ENCODE measurements around the gene ZFPM1.

Gene ZFPM1

DNA sequence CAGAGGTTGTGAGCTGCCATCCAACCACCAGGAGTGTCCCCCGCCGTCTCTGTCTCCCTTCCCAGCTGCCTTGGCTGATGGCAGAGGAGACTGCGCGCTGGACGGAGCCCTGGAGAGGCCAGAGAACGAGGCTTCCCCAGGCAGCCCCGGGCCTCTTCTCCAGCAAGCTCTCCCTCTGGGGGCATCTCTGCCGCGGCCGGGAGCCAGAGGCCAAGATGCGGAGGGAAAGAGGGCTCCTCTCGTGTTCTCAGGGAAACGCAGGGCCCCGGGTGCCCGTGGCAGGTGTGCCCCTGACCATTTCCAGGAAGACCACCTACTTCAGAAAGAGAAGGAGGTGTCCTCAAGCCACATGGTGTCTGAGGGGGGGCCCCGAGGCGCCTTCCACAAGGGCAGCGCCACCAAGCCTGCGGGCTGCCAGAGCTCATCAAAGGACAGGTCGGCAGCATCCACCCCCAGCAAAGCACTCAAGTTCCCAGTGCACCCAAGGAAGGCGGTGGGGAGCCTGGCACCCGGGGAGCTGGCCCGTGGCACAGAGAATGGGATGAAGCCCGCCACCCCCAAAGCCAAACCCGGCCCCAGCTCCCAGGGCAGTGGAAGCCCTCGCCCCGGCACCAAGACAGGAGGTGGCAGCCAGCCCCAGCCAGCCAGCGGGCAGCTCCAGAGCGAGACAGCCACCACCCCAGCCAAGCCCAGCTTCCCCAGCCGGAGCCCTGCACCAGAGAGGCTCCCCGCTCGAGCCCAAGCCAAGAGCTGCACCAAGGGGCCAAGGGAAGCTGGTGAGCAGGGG is 14.8 kb upstream of the ZFPM1 start:
- no peak overlapping the region for H3K27ac ChIP-seq
- H3K36me3 ChIP-seq (ENCODE audit: control insufficient read depth, insufficient read depth, low read length): no peaks in the 10 kb centered on the region
- TF ChIP-seq, protein P1, sequence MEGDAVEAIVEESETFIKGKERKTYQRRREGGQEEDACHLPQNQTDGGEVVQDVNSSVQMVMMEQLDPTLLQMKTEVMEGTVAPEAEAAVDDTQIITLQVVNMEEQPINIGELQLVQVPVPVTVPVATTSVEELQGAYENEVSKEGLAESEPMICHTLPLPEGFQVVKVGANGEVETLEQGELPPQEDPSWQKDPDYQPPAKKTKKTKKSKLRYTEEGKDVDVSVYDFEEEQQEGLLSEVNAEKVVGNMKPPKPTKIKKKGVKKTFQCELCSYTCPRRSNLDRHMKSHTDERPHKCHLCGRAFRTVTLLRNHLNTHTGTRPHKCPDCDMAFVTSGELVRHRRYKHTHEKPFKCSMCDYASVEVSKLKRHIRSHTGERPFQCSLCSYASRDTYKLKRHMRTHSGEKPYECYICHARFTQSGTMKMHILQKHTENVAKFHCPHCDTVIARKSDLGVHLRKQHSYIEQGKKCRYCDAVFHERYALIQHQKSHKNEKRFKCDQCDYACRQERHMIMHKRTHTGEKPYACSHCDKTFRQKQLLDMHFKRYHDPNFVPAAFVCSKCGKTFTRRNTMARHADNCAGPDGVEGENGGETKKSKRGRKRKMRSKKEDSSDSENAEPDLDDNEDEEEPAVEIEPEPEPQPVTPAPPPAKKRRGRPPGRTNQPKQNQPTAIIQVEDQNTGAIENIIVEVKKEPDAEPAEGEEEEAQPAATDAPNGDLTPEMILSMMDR (IDR thresholded peaks at IDR 0.05): no peak
- H3K27me3 ChIP-seq (ENCODE audit: control insufficient read depth, insufficient read depth, low read length): no peaks in the 10 kb centered on the region
- no peak overlapping the region for H3K9ac ChIP-seq
- H3K4me2 ChIP-seq (ENCODE audit: low read length): no peak overlapping the region
- no peak overlapping the region for H3K4me3 ChIP-seq (ENCODE audit: low read depth, low read length)
- no peaks in the 10 kb centered on the region for H3K79me2 ChIP-seq
- H3K4me1 ChIP-seq: peaks cover 4% of the 10 kb centered on the region
- no peaks in the 10 kb centered on the region for H3K9me3 ChIP-seq (ENCODE audit: control insufficient read depth, low read length)
- no peak overlapping the region for H2AFZ ChIP-seq

DNA sequence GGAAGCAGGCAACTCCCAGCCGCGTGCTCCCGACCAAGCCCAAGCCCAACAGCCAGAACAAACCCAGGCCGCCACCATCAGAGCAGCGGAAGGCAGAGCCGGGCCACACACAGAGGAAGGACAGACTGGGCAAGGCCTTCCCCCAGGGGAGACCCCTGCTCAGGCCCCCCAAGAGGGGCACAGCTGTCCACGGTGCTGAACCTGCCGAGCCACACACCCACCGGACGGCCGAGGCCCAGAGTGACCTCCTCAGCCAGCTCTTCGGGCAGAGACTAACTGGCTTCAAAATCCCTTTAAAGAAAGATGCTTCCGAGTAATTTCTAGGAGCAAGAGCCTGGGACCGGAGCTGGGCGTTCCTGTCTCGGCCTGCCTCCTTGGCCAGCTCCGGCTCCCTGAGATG is 14.1 kb upstream of the ZFPM1 start:
- H3K79me2 ChIP-seq: no peaks in the 10 kb centered on the region
- no peak overlapping the region for H3K9ac ChIP-seq
- H3K27ac ChIP-seq: no peak overlapping the region
- no peaks in the 10 kb centered on the region for H3K9me3 ChIP-seq (ENCODE audit: control insufficient read depth, low read length)
- no peak overlapping the region for H3K4me3 ChIP-seq (ENCODE audit: low read depth, low read length)
- H2AFZ ChIP-seq: no peak overlapping the region
- no peaks in the 10 kb centered on the region for H3K27me3 ChIP-seq (ENCODE audit: control insufficient read depth, insufficient read depth, low read length)
- no peak overlapping the region for H3K4me2 ChIP-seq (ENCODE audit: low read length)
- no peaks in the 10 kb centered on the region for H3K36me3 ChIP-seq (ENCODE audit: control insufficient read depth, insufficient read depth, low read length)
- H3K4me1 ChIP-seq: peaks cover 5% of the 10 kb centered on the region
- TF ChIP-seq, protein P1 (IDR thresholded peaks at IDR 0.05): no peak

DNA sequence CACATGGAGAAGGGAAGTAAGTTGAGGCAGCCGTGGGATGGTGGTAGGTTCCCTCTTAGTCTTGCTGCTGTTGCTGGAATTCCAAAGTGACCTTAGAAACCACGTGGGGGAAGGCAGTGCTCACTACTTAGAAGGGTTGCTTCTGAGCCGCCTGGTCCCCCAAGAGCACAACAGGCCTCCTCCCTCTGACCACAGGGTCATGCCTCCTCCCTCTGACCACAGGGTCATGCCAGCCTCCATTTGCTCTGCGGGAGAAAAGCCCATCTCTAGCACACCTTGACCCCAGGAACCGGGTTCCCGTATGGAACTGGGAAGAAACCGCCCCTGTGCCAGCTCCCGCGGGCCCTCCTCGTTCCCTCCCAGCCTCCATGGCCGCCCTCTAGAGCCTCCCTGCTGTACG is 13.4 kb upstream of the ZFPM1 start:
- Histone ChIP-seq H3K9ac (no peak overlapping the region), H3K79me2 (no peaks in the 10 kb centered on the region), H3K4me3 (ENCODE audit: low read depth, low read length) (no peak overlapping the region), H3K4me1 (peaks cover 5% of the 10 kb centered on the region), H3K4me2 (ENCODE audit: low read length) (no peak overlapping the region), H3K27me3 (ENCODE audit: control insufficient read depth, insufficient read depth, low read length) (no peaks in the 10 kb centered on the region), H2AFZ (no peak overlapping the region), H3K9me3 (ENCODE audit: control insufficient read depth, low read length) (no peaks in the 10 kb centered on the region), H3K36me3 (ENCODE audit: control insufficient read depth, insufficient read depth, low read length) (no peaks in the 10 kb centered on the region), H3K27ac (no peak overlapping the region)
- TF ChIP-seq, protein P1 (IDR thresholded peaks at IDR 0.05): no peak

DNA sequence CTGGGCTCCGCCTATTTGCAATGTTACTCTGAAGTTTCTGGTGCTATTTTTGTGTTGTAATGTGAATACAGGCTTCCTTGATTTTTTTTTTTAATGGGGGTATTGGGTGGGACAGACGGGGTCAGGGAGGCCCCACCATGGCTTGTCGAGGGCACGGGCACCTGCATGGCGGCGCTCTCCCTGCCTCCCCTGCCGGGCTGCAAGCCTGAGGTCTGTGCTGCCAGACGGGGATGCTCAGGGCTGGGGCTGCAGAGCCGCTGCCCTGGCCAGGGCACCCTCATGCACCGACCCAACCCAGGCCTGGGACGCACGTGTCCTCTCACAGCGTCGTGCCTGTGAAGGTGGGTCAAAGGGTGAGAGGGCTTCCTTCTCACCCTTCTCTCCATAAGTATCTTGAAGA is 13.0 kb upstream of the ZFPM1 start:
- Histone ChIP-seq H3K4me2 (ENCODE audit: low read length) (no peak overlapping the region), H3K9ac (no peak overlapping the region), H3K79me2 (no peaks in the 10 kb centered on the region), H3K36me3 (ENCODE audit: control insufficient read depth, insufficient read depth, low read length) (no peaks in the 10 kb centered on the region), H3K9me3 (ENCODE audit: control insufficient read depth, low read length) (no peaks in the 10 kb centered on the region), H3K27ac (no peak overlapping the region), H2AFZ (no peak overlapping the region), H3K4me3 (ENCODE audit: low read depth, low read length) (no peak overlapping the region), H3K4me1 (peaks cover 5% of the 10 kb centered on the region), H3K27me3 (ENCODE audit: control insufficient read depth, insufficient read depth, low read length) (no peaks in the 10 kb centered on the region)
- TF ChIP-seq, protein P1 (IDR thresholded peaks at IDR 0.05): no peak

All from parathyroid adenoma (tissue), 2 donors.